Prostate gland (tissue), 2 donors: Measurements from ENCODE around the gene CRB1. TPM values are rescaled to one million over a fixed set of nuclear protein-coding genes. Genes with fewer than 3 reads are reported as not detected.

Source experiments
- DNase-seq: peaks from one replicate; pipeline ENCODE4 v3.0.0-alpha.2; 2019; ENCODE audit warnings: low spot score
- H3K27ac ChIP-seq, 2 donors: fragments of 200-600 bp; sonication (generic); 2 replicates each; pipeline ENCODE4 v1.5.1; 2017 to 2019
- H3K27me3 ChIP-seq: fragments of 200-600 bp; sonication (generic); replicated peaks from 2 replicates; pipeline ENCODE4 v1.5.1; 2019; ENCODE audit not compliant: insufficient read depth
- H3K36me3 ChIP-seq, 2 donors: fragments of 200-600 bp; sonication (generic); 1 replicate in 1 of 2; 2 replicates in 1 of 2; pipeline versions ENCODE4 v1.5.1 to v1.8.1; 2017 to 2019
- H3K4me1 ChIP-seq: fragments of 200-600 bp; sonication (generic); replicated peaks from 2 replicates; pipeline ENCODE4 v1.5.1; 2019
- H3K4me3 ChIP-seq, 2 donors: fragments of 200-600 bp; sonication (generic); 2 replicates each; pipeline ENCODE4 v1.5.1; 2017 to 2019
- H3K9me3 ChIP-seq: fragments of 200-600 bp; sonication (generic); 2 replicates; pipeline ENCODE4 v1.5.1; 2017
- CTCF ChIP-seq, 4 experiments: fragments of 200-600 bp in 2 of 4; fragments of 450-650 bp in 2 of 4; sonication (generic) in 2 of 4; IDR thresholded peaks; 1 replicate in 3 of 4; 2 replicates in 1 of 4; pipeline ENCODE4 v1.5.1; 2016 to 2019; ENCODE audit warnings: antibody characterized with exemption in 4 of 4, mild to moderate bottlenecking in 2 of 4, moderate library complexity in 2 of 4
- POLR2A ChIP-seq: fragments of 450-650 bp; IDR thresholded peaks from one replicate; pipeline ENCODE4 v1.6.1; 2016; ENCODE audit warnings: antibody characterized with exemption, mild to moderate bottlenecking
- POLR2AphosphoS5 ChIP-seq: sonication (generic); formaldehyde crosslinking; IDR thresholded peaks from one replicate; pipeline ENCODE4 v1.6.1; 2017; ENCODE audit warnings: antibody characterized with exemption
- WGBS: methylation state at CpG from one replicate; pipeline ENCODE4 v1.1.5; 2018; 5-methylcytosine and 5-hydroxymethylcytosine counted together
- intact Hi-C: fragments of 100-400 bp; cut with DNase I; formaldehyde crosslinking; loops from one replicate; pipeline ENCODE4 v1.14.2; 2022
- total RNA-seq, 2 donors: library from RNA; depleted of rRNA; stranded (reverse); fragments of >200 nt; gene quantifications; one replicate each; pipeline ENCODE4 v1.1.0, GENCODE V29; 2016

The CRB1 gene
- total RNA-seq, 2 donors from 2014 or later, result 0.32 to 1.0 TPM

- no peaks in the 10 kb centered on the region for H3K36me3 ChIP-seq
- no peaks in the 10 kb centered on the region for H3K4me1 ChIP-seq
- no peak overlapping the region for H3K4me3 ChIP-seq
- TF ChIP-seq POLR2AphosphoS5, result no peak
- TF ChIP-seq POLR2A, result no peak
- TF ChIP-seq CTCF (IDR thresholded peaks at IDR 0.05), result no peak
- intact Hi-C loops, result no loop called here
- H3K27ac ChIP-seq, result no peak overlapping the region
- WGBS, result 65% methylated on average over 5 of the region's 5 CpGs
- no peaks in the 10 kb centered on the region for H3K27me3 ChIP-seq
- DNase-seq, result no peak
- no peaks in the 10 kb centered on the region for H3K9me3 ChIP-seq
Measured at GRCh38 chr1:197312163-197312562, 44.1 kb downstream of the CRB1 start.

- H3K9me3 ChIP-seq, result no peaks in the 10 kb centered on the region
- DNase-seq, result no peak
- no peaks in the 10 kb centered on the region for H3K27me3 ChIP-seq
- TF ChIP-seq POLR2A (no peak), POLR2AphosphoS5 (no peak), CTCF (IDR thresholded peaks at IDR 0.05) (no peak)
- H3K36me3 ChIP-seq, result no peaks in the 10 kb centered on the region
- no peaks in the 10 kb centered on the region for H3K4me1 ChIP-seq
- WGBS, result 56% methylated on average over 5 of the region's 5 CpGs
- H3K27ac ChIP-seq, result no peak overlapping the region
- H3K4me3 ChIP-seq, result no peak overlapping the region
- intact Hi-C loops, result no loop called here
Measured at GRCh38 chr1:197313713-197314112, 45.7 kb downstream of the CRB1 start.

DNA sequence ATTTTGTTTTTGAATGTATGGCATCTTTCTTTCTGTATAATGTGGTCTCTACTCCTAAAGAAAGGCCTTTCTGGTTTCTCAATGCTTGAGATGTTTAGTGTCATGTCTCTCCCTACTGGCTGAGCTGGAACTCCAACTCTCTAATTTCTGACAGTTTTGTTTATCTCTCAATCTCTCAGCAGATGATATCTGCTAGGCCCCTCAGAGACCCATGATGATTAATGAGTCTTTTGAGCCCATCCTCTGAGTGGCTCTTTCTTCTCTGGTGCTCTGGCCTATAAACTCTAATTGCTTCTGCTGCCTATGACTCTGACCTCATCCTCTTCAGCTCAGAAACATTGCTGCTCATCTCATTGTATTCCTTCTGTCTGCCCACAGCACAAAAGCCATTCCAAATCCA lies 46.6 kb downstream of the CRB1 start:
- TF ChIP-seq CTCF (IDR thresholded peaks at IDR 0.05) (no peak), POLR2A (no peak), POLR2AphosphoS5 (no peak)
- Histone ChIP-seq H3K27me3 (no peaks in the 10 kb centered on the region), H3K4me1 (no peaks in the 10 kb centered on the region), H3K27ac (no peak overlapping the region), H3K36me3 (no peaks in the 10 kb centered on the region), H3K9me3 (no peaks in the 10 kb centered on the region), H3K4me3 (no peak overlapping the region)
- intact Hi-C loops, result no loop called here
- no peak for DNase-seq

DNA sequence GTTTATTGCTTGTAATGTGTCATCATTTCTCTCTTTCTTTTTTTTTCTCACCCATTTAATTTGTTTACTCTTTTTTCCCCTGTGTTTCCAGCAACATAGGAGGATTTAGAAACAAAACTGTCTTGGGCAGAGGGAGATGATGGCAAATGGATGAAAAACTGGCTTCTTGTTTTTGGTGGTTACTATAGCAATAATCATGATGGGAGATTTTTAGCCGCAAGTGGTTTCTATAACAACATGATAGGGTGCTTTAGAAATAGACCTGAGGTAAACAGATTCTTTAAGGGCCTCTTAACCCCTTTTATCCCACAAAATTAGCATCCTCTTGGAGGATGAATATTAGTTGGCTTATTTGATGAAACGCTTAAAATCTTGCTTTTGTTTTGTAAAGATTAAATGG lies 51.6 kb downstream of the CRB1 start:
- Histone ChIP-seq H3K4me3 (no peak overlapping the region), H3K4me1 (no peaks in the 10 kb centered on the region), H3K36me3 (no peaks in the 10 kb centered on the region), H3K27ac (no peak overlapping the region), H3K9me3 (no peaks in the 10 kb centered on the region), H3K27me3 (no peaks in the 10 kb centered on the region)
- TF ChIP-seq POLR2A, result no peak
- no peak for TF ChIP-seq POLR2AphosphoS5
- no peak for TF ChIP-seq CTCF (IDR thresholded peaks at IDR 0.05)
- intact Hi-C loops, result no loop called here
- 62% methylated on average over 2 of the region's 2 CpGs for WGBS
- no peak for DNase-seq

GRCh38 chr1:197320991-197321531 lies 53.0 kb downstream of the CRB1 start:
- DNase-seq, result no peak

More at GRCh38 chr1:197320991-197321531, 53.0 kb downstream of the CRB1 start:
- Histone ChIP-seq H3K27me3 (no peaks in the 10 kb centered on the region), H3K9me3 (no peaks in the 10 kb centered on the region), H3K4me3 (no peak overlapping the region), H3K27ac (no peak overlapping the region), H3K36me3 (no peaks in the 10 kb centered on the region), H3K4me1 (no peaks in the 10 kb centered on the region)
- 50% methylated on average over 2 of the region's 2 CpGs for WGBS
- intact Hi-C loops, result no loop called here
- TF ChIP-seq POLR2A (no peak), POLR2AphosphoS5 (no peak), CTCF (IDR thresholded peaks at IDR 0.05) (no peak)
